T-helper 17 cell (primary cell): Measurements from ENCODE around the gene MBIP. TPM values are rescaled to one million over a fixed set of nuclear protein-coding genes. Genes with fewer than 3 reads are reported as not detected.
"Not testable (repeated sequence)": the region's sequence is repeated elsewhere in the genome, so short reads cannot be mapped to it uniquely, and the experiment has no call there.

ENCODE experiments used
- ATAC-seq: fragments of 150-1000 bp; cut with Tn5 transposase; 2 replicates; pipeline ENCODE4 v1.10.0; 2021; ENCODE audit warnings: mild to moderate bottlenecking, moderate library complexity
- DNase-seq, 3 donors: peaks; one replicate each; pipeline versions ENCODE4 v3.0.0 to v3.0.0-alpha.2; 2020 to 2021
- H3K9me3 ChIP-seq: one replicate; pipeline ENCODE4 v1.7.0; 2013; ENCODE audit warnings: low read length, mild to moderate bottlenecking; ENCODE audit not compliant: control insufficient read depth, poor library complexity, severe bottlenecking
- H3K27ac Mint-ChIP-seq: one replicate; pipeline ENCODE4 v1.8.0; 2022; ENCODE audit warnings: mild to moderate bottlenecking, moderate library complexity, mixed read lengths
- H3K27me3 Mint-ChIP-seq: one replicate; pipeline ENCODE4 v1.8.0; 2022; ENCODE audit warnings: mixed read lengths
- H3K36me3 Mint-ChIP-seq: one replicate; pipeline ENCODE4 v1.8.0; 2022; ENCODE audit warnings: low read depth, mixed read lengths
- H3K4me1 Mint-ChIP-seq: one replicate; pipeline ENCODE4 v1.8.0; 2022; ENCODE audit warnings: mild to moderate bottlenecking, mixed read lengths
- H3K4me3 Mint-ChIP-seq: one replicate; pipeline ENCODE4 v1.8.0; 2022; ENCODE audit warnings: mild to moderate bottlenecking, moderate library complexity, mixed read lengths
- total RNA-seq, 4 donors: library from RNA in 2 of 4; stranded (reverse) in 2 of 4; gene quantifications; one replicate each; pipeline ENCODE4 v1.2.3 and lab custom pipeline; 2022 to 2026

Gene MBIP
- total RNA-seq, 2 donors from 2014 or later = 44.3 to 46.4 TPM

GRCh38 chr14:36333119-36333518, 12.7 kb upstream of the MBIP start:
- H3K9me3 ChIP-seq = no peaks in the 10 kb centered on the region
- Mint-ChIP-seq H3K36me3 (peaks cover 7% of the 10 kb centered on the region), H3K4me3 (no peak overlapping the region), H3K27ac (no peak overlapping the region), H3K27me3 (peaks cover 55% of the 10 kb centered on the region), H3K4me1 (no peaks in the 10 kb centered on the region)
- DNase-seq (no peak), ATAC-seq (no peak)

- DNase-seq, ATAC-seq, H3K27ac Mint-ChIP-seq, H3K36me3 Mint-ChIP-seq, H3K4me3 Mint-ChIP-seq, H3K9me3 ChIP-seq, H3K4me1 Mint-ChIP-seq: not testable (repeated sequence)
- peaks cover 40% of the 10 kb centered on the region for H3K27me3 Mint-ChIP-seq
Measured at GRCh38 chr14:36327573-36327972, 7.1 kb upstream of the MBIP start.

GRCh38 chr14:36325853-36326252, 5.4 kb upstream of the MBIP start:
- no peak for ATAC-seq
- Mint-ChIP-seq H3K4me3 (no peak overlapping the region), H3K27me3 (peaks cover 26% of the 10 kb centered on the region)

DNA sequence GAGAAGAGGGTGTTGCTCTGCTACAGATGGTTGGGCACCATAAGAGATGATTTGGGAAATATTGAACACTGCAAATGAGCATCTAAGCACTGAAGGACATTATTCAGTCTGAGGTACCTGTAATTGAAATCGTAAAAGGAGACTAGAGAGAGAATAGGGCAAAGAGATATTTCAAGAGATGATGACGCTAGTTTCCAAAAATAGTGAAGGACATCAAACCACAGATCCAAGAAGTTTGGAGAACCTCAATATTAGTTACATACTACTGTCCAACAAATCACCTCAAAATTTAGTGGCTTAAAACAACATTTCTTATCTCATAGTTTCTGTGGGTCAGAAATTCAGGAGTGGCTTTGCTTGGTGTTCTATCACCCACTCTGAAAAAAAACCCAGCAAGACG, 4.5 kb upstream of the MBIP start:
- ATAC-seq = no peak
- Mint-ChIP-seq H3K36me3 (peaks cover 2% of the 10 kb centered on the region), H3K4me3 (no peak overlapping the region), H3K4me1 (peaks cover 5% of the 10 kb centered on the region), H3K27ac (no peak overlapping the region), H3K27me3 (peaks cover 18% of the 10 kb centered on the region)
- H3K9me3 ChIP-seq = no peaks in the 10 kb centered on the region
- no peak for DNase-seq

More at GRCh38 chr14:36325853-36326252, 5.4 kb upstream of the MBIP start:
- no peaks in the 10 kb centered on the region for H3K9me3 ChIP-seq
- Mint-ChIP-seq H3K4me1 (no peaks in the 10 kb centered on the region), H3K27ac (no peak overlapping the region), H3K36me3 (peaks cover 2% of the 10 kb centered on the region)
- DNase-seq = no peak

DNA sequence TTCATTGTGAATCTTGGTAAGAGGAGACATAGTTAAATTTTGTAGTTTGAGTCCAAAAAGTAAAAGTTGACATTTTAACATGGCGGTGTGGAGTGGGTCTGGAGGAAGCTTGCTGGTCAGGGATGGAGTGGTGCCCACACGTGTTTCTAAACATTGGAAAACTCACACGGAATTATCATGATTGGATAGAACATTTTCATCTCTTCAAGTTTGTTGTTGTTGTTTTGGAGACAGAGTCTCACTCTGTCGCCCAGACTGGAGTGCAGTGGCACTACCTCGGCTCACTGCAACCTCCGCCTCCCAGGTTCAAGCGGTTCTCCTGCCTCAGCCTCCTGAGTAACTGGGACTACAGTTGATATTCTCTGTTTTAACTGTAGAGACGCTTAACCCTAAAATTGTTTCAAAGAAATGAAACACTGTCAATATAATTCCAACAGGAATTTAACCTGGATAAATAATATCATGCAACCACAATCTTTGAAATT, 502 bp upstream of the MBIP start:
- H3K9me3 ChIP-seq = no peaks in the 10 kb centered on the region
- Mint-ChIP-seq H3K4me1 (peaks cover 16% of the 10 kb centered on the region), H3K4me3 (peak overlapping the region; percentile 91), H3K27ac (peak overlapping the region; percentile 91), H3K36me3 (peaks cover 2% of the 10 kb centered on the region), H3K27me3 (peaks cover 16% of the 10 kb centered on the region)
- no peak for DNase-seq
- no peak for ATAC-seq

GRCh38 chr14:36319899-36320199, 588 bp downstream of the MBIP start:
- DNase-seq (no peak), ATAC-seq (no peak)
- H3K9me3 ChIP-seq = no peaks in the 10 kb centered on the region
- Mint-ChIP-seq H3K27me3 (peaks cover 12% of the 10 kb centered on the region), H3K27ac (peak overlapping the region; percentile 91), H3K4me1 (peaks cover 21% of the 10 kb centered on the region), H3K36me3 (peaks cover 2% of the 10 kb centered on the region), H3K4me3 (peak overlapping the region; percentile 91)

DNA sequence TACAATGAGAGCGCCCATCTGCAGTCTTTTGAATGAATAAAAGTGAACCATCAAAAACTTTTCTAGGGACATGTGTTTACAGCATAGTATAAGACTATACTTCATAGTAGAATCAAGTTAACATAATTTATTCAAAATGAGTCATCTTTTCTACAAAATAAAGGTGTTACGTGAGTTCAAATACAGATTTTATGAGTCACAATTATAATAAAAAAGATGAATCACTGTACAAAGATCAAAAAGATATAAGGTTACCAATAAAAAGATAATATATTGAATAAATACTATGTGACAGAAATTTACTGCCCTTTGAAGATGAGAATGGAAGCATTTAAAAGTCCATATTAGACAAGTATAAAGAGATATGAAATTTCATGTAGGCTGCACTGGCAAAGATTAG, 2.8 kb downstream of the MBIP start:
- H3K36me3 Mint-ChIP-seq = peaks cover 4% of the 10 kb centered on the region
- no peak for ATAC-seq
- no peaks in the 10 kb centered on the region for H3K27me3 Mint-ChIP-seq
- no peak for DNase-seq
- peaks cover 27% of the 10 kb centered on the region for H3K4me1 Mint-ChIP-seq
- H3K9me3 ChIP-seq = no peaks in the 10 kb centered on the region
- H3K4me3 Mint-ChIP-seq = no peak overlapping the region
- no peak overlapping the region for H3K27ac Mint-ChIP-seq

- H3K4me3 Mint-ChIP-seq = no peak overlapping the region
- no peak overlapping the region for H3K27ac Mint-ChIP-seq
- H3K9me3 ChIP-seq = no peaks in the 10 kb centered on the region
- no peak for ATAC-seq
- H3K36me3 Mint-ChIP-seq = peaks cover 6% of the 10 kb centered on the region
- H3K27me3 Mint-ChIP-seq = no peaks in the 10 kb centered on the region
- peaks cover 30% of the 10 kb centered on the region for H3K4me1 Mint-ChIP-seq
- no peak for DNase-seq
Measured at GRCh38 chr14:36316131-36316530, 4.3 kb downstream of the MBIP start.

DNA sequence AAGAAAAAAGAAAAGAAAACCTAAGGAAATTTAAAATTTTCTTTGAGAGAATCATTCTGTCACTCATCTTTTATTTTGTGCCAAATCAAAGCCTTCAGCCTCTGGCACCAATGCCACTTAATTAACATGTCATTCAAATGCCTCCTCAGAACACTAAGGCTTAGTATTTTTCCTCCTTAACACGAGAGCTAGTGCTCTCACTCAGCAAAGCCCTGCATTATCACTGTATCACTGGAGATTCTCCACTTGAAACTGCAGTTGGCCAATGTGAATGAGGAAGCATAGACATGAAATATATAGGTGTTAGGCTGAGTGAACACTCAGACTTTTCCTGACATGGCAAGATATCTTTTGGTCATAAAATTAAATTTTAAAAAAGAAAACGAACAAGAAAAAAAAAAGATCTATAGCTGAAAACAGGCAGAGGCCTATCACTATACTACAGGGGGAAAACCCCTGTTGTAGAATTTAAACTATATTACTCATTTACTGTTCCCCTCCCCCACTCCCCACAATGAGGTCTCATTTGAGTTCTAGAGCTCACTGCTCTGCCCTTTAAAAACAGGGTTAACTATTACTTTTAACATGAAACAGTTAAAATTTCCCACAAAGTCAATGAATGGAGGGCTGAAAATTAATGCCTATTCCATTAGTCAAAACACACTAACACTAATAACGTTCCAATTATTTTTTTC, 5.1 kb downstream of the MBIP start:
- no peak for ATAC-seq
- Mint-ChIP-seq H3K4me1 (peaks cover 29% of the 10 kb centered on the region), H3K27ac (no peak overlapping the region), H3K4me3 (no peak overlapping the region), H3K27me3 (no peaks in the 10 kb centered on the region), H3K36me3 (peaks cover 8% of the 10 kb centered on the region)
- no peaks in the 10 kb centered on the region for H3K9me3 ChIP-seq
- DNase-seq = no peak

DNA sequence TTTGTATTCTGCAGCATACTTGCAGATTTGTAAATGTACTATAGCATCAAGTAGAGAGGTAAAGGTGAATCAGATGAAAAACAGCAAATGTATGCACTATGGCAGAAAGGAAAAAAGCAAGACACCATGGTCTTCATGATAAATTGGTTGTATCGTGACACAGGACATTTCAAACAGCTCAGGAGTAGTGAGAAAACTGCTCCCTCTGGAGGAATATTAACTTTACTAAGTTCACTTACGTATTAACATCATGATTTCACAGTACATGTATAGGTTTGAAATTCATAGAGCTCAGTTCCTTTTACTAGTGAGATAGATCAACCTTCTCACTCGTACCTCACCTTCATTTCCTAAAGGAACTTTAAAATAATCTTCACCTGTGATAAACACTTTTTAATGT, 6.5 kb downstream of the MBIP start:
- Mint-ChIP-seq H3K4me1 (peaks cover 28% of the 10 kb centered on the region), H3K27ac (no peak overlapping the region), H3K4me3 (no peak overlapping the region), H3K36me3 (peaks cover 14% of the 10 kb centered on the region), H3K27me3 (no peaks in the 10 kb centered on the region)
- peaks cover 1% of the 10 kb centered on the region for H3K9me3 ChIP-seq
- DNase-seq = no peak
- ATAC-seq = no peak

DNA sequence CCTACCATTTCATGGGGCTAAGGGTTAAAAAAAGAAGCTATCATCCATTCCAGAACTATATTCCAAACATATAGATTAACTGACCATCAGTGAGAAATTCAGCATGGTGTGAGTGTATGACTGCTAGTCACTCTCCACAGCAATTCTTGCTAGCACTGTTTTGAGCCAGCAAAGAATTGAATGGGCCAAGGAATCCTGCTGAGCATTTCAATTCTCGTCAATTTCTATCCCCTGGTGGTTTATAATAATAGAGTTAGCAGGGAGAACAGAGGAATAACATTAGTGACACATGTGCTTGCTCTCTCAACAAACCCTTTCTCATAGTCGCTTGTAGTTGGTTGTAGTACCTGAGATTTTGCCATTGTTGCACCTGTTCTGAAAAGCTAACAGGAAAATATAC, 7.2 kb downstream of the MBIP start:
- H3K4me1 Mint-ChIP-seq = peaks cover 29% of the 10 kb centered on the region
- no peak overlapping the region for H3K27ac Mint-ChIP-seq
- H3K4me3 Mint-ChIP-seq = no peak overlapping the region
- H3K36me3 Mint-ChIP-seq = peaks cover 17% of the 10 kb centered on the region
- peaks cover 3% of the 10 kb centered on the region for H3K9me3 ChIP-seq
- no peak for ATAC-seq
- H3K27me3 Mint-ChIP-seq = no peaks in the 10 kb centered on the region
- DNase-seq = no peak

GRCh38 chr14:36306836-36307235, 13.6 kb downstream of the MBIP start:
- H3K27ac Mint-ChIP-seq = no peak overlapping the region
- no peak overlapping the region for H3K4me3 Mint-ChIP-seq
- peaks cover 24% of the 10 kb centered on the region for H3K4me1 Mint-ChIP-seq
- no peak for ATAC-seq
- peaks cover 3% of the 10 kb centered on the region for H3K9me3 ChIP-seq
- H3K27me3 Mint-ChIP-seq = no peaks in the 10 kb centered on the region
- H3K36me3 Mint-ChIP-seq = peaks cover 28% of the 10 kb centered on the region
- DNase-seq = no peak

- peaks cover 22% of the 10 kb centered on the region for H3K4me1 Mint-ChIP-seq
- H3K36me3 Mint-ChIP-seq = peaks cover 22% of the 10 kb centered on the region
- H3K27me3 Mint-ChIP-seq = no peaks in the 10 kb centered on the region
- no peak for DNase-seq
- no peak overlapping the region for H3K27ac Mint-ChIP-seq
- H3K9me3 ChIP-seq = peaks cover 3% of the 10 kb centered on the region
- no peak overlapping the region for H3K4me3 Mint-ChIP-seq
- no peak for ATAC-seq
Measured at GRCh38 chr14:36304895-36305294, 15.5 kb downstream of the MBIP start.

GRCh38 chr14:36303960-36304359, 16.5 kb downstream of the MBIP start:
- no peak for ATAC-seq
- H3K27ac Mint-ChIP-seq = no peak overlapping the region
- no peak for DNase-seq
- H3K4me1 Mint-ChIP-seq = peaks cover 17% of the 10 kb centered on the region
- H3K27me3 Mint-ChIP-seq = no peaks in the 10 kb centered on the region
- H3K4me3 Mint-ChIP-seq = no peak overlapping the region
- peaks cover 19% of the 10 kb centered on the region for H3K36me3 Mint-ChIP-seq
- peaks cover 2% of the 10 kb centered on the region for H3K9me3 ChIP-seq
